Measurements from ENCODE around the gene PSMA2.
"Not testable (repeated sequence)": the region's sequence is repeated elsewhere in the genome, so short reads cannot be mapped to it uniquely, and the experiment has no call there.

The PSMA2 gene

DNA sequence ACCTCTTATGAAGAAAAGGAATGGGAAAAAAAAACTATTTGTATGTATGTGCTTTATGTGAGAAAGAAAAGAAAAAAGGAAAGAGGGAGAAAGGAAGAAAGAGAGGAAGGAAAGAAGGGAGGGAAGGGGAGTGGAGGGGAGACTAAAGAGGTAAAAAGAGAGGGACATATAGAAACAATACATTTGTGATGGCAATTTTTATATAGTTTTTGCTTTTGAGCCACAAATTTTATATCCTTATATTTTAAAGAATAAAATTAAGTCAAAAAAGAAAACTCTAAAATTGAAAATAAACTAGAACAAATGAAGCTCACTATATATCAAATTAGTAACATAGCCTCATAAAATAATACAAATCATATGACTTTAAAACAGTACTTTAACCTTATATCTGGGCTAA is 31.1 kb downstream of the PSMA2 start:
- DNase-seq: no peak

GRCh38 chr7:42893346-42894240 is 38.4 kb downstream of the PSMA2 start:
- DNase-seq: no peak

DNA sequence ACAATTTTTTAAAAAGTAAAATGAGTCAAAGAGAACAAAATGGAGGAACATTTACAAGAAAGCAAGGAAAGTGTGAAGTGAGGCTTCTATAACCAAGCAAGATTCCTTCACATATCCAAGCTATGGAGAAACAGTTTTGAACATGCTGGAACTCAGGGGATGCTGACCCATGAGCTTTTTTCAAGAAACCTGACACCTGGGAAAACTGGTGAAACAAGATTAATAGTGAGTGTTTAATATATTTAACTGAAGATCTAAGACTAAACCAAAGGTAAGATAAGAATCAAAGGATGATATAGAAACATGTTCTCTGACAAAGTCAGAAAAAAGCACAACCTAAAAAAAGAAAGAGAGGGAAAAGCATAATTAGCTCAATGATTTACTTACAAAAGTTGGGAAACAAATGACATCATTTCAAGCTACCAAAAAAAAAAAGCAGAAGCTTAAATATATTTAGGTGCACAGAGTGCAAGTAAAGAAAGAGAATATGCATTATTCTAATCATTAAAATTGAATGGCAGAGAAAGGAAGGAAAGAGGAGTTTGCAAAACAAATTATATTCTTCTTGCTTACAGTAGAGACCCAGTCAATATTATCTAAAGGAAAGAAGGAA is 45.0 kb downstream of the PSMA2 start:
- DNase-seq: no peak

- no peak for DNase-seq
Observed at GRCh38 chr7:42886129-42886528, 45.8 kb downstream of the PSMA2 start.

GRCh38 chr7:42885183-42885582 is 46.8 kb downstream of the PSMA2 start:
- DNase-seq: not testable (repeated sequence)

- no peak for DNase-seq
Observed at GRCh38 chr7:42883950-42884349, 48.0 kb downstream of the PSMA2 start.

DNA sequence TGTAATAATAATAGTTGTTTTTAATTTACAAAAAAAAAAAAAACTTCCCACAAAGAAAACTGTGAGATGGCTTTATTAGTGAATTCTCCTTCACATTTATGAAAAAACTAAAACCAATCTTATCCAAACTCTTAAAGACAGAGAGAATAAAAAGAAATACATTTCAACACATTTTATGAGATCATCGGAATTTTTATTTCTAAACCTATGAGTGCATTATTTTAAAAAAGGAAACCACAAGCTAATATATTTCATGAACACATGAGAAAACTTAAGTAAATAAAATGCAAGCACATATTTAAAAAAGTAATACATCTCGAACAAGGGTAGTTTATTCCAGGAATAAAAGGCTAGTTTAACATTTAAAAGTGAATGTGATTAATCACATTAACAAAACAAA is 51.6 kb downstream of the PSMA2 start:
- no peak for DNase-seq

- DNase-seq: no peak
Observed at GRCh38 chr7:42878303-42878702, 53.7 kb downstream of the PSMA2 start.

- DNase-seq: no peak
Observed at GRCh38 chr7:42877862-42878261, 54.1 kb downstream of the PSMA2 start.

GRCh38 chr7:42876182-42877068 is 55.5 kb downstream of the PSMA2 start:
- DNase-seq: peak; percentile 31

- DNase-seq: no peak
Observed at GRCh38 chr7:42869131-42870020, 62.6 kb downstream of the PSMA2 start.

- DNase-seq: no peak
Observed at GRCh38 chr7:42868480-42868879, 63.5 kb downstream of the PSMA2 start.
